NAMALWA (cell line): Measurements from ENCODE around the gene TRIM15.
"Not testable (repeated sequence)": the region's sequence is repeated elsewhere in the genome, so short reads cannot be mapped to it uniquely, and the experiment has no call there.

ENCODE experiments used
- DNase-seq: peaks from one replicate; pipeline ENCODE4 v3.0.0-alpha.2; 2015; ENCODE audit warnings: low spot score

TRIM15 gene

GRCh38 chr6:30162265-30163089 is 869 bp upstream of the TRIM15 start:
- no peak for DNase-seq

- no peak for DNase-seq
These were observed 740 bp downstream of the TRIM15 start for GRCh38 chr6:30163918-30164654.

- no peak for DNase-seq
These were observed 1.4 kb downstream of the TRIM15 start for GRCh38 chr6:30164714-30165113.

GRCh38 chr6:30165238-30165637 is 1.9 kb downstream of the TRIM15 start:
- DNase-seq = not testable (repeated sequence)

- no peak for DNase-seq
These were observed 3.8 kb downstream of the TRIM15 start for GRCh38 chr6:30167101-30167500.

GRCh38 chr6:30168741-30169140 is 5.4 kb downstream of the TRIM15 start:
- DNase-seq = no peak

- peak; percentile 79 for DNase-seq
These were observed 6.6 kb downstream of the TRIM15 start for GRCh38 chr6:30169658-30170614.

- DNase-seq = no peak
These were observed 8.5 kb downstream of the TRIM15 start for GRCh38 chr6:30171677-30172471.

- DNase-seq = no peak
These were observed 9.3 kb downstream of the TRIM15 start for GRCh38 chr6:30172681-30173080.

GRCh38 chr6:30175765-30176164 is 12.4 kb downstream of the TRIM15 start:
- no peak for DNase-seq

GRCh38 chr6:30178837-30179236 is 15.5 kb downstream of the TRIM15 start:
- no peak for DNase-seq

- no peak for DNase-seq
These were observed 16.8 kb downstream of the TRIM15 start for GRCh38 chr6:30180145-30180544.

GRCh38 chr6:30184417-30185031 is 21.2 kb downstream of the TRIM15 start:
- DNase-seq = no peak

- no peak for DNase-seq
These were observed 22.6 kb downstream of the TRIM15 start for GRCh38 chr6:30185846-30186484.

GRCh38 chr6:30188541-30188940 is 25.2 kb downstream of the TRIM15 start:
- no peak for DNase-seq

GRCh38 chr6:30192076-30192475 is 28.7 kb downstream of the TRIM15 start:
- DNase-seq = no peak

GRCh38 chr6:30194797-30195690 is 31.7 kb downstream of the TRIM15 start:
- no peak for DNase-seq

GRCh38 chr6:30195951-30196350 is 32.6 kb downstream of the TRIM15 start:
- DNase-seq = no peak

GRCh38 chr6:30196376-30196775 is 33.0 kb downstream of the TRIM15 start:
- no peak for DNase-seq
